Ammon's horn (tissue), 1 donor: ENCODE measurements around the gene HRK.

Experiments
- DNase-seq: peaks from one replicate; pipeline ENCODE4 v3.0.0-alpha.2; 2016; ENCODE audit warnings: low spot score

Gene HRK

DNA sequence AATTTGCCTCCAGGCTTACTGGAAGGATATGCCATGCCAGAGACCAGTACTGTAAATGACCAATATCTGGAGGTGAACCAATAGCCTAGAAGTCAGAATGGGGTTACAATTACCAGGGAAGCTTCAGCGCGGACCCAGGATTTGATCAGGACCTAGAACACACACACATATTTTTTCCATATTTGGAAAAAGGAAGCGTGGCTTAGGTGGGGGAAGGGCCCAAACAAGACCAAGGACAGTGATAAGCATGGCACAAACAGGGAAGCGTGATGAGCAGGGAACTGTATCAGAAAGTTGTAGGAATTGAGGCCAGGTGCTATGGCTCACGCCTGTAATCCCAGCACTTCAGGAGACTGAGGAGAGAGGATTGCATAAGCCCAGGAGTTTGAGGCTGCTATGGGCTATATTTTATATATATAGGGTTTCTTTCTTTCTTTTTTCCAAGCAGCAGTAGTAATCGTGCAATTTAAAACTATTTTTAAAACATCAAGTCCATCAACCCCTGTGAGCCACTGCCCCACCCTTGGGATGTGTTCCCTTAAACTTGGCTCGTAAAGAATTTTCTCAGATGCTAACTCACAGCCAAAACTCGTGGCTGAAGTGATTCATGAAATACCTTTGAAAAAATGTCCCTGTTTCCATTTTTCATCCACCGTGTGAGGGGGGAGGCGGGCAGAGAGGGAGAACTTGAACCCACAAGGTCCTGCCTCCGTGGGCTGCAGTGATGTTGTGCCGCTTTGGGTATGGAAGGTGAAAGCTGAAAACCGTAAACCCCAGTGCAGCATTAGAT is 16.7 kb downstream of the HRK start:
- DNase-seq = no peak

DNA sequence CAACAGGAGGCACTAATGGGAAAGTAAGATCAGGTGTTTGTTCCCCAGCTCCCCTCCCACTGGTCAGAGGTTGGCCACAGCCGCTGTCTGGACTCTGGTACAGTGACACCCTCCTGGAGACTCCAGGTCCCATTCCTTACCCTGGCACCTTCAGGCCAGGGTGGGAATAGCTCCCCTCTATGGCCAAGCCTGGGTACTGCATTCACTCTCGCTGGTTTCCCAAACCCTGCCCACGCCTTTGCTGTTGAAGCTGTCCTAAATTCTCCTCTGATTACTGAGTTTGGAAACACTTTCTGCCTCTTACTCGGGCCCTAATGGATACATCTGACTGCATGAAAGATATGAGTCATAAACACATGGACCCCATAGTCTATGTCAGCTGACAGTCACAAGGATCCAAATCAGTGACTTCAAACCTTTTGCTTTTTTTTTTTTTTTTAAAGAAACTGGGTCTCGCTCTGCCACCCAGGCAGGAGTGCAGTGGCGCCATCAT is 17.9 kb downstream of the HRK start:
- no peak for DNase-seq

DNA sequence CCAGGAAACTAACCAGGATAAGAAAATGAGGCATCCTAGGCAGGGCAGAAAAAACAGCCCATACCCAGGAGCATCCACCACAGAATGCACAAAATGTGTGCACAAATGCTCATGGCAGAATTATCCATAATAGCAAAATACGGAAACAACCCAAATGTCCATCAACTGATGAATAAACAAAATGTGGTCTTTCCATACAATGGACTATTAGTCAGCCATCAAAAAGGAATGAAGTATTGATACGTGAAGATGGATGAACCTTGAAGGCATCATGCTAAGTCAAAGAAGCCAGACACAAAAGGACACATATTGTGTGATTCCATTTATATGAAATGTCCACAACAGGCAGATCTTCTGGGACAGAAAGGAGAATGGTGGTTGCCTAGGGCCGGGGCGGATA is 19.1 kb downstream of the HRK start:
- DNase-seq = no peak

DNA sequence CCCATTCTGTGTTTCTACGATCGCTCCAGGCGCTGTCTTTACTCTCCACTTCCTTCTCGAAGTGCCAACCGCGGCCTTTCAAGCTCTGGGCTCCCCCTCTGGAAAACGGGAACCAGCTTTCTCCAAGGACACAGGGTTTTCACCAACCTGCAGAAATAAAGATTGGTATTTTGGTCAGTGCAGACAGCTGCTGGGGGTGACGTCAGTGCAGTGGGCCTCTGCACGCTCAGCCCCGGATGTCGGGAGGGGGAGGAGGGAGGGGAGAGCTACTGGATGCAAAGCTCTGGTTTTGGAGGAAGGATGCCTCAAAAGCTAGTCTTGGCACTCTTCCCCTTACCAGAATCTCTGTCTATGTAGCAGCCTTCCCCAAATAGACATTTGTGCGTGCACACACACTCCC is 19.9 kb downstream of the HRK start:
- peak; percentile 79 for DNase-seq

DNA sequence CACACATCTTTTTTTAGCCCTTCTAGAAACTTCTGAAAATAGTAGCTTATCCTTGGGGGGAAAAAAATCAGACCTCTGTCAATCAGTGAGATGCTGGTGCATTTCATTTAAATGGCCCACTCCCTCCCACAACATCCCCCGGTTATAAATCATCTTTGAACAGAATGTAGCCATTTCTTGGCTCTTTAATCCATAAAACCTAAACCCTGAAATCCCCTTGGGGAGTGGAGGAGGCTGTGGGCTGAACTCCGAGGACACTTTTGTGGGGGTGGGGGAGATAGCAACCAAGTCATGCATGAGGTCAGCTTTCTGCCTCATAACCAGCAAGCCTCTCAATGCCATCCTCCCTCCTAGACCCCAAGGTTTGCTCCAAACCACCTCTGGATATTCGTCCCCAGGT is 21.0 kb downstream of the HRK start:
- no peak for DNase-seq

DNA sequence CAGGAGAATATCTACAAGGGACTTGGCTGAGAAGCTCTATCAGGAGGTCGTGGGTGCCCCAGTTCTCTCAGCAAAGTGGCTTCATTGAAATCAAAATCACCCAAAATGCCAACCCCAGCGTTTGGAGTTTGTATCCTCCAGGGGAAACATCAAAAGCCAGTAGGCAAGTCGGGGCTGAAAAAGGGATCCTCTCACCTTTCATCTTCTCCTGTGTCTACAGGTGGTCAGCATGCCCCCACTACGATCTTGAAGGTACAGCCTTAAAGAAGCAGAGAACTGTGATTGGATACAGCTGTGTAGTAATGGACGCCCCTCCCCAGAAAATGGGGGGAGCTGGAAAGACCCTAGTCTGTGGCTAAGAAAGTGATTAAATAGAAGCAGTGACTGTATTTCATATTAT is 22.2 kb downstream of the HRK start:
- no peak for DNase-seq

DNA sequence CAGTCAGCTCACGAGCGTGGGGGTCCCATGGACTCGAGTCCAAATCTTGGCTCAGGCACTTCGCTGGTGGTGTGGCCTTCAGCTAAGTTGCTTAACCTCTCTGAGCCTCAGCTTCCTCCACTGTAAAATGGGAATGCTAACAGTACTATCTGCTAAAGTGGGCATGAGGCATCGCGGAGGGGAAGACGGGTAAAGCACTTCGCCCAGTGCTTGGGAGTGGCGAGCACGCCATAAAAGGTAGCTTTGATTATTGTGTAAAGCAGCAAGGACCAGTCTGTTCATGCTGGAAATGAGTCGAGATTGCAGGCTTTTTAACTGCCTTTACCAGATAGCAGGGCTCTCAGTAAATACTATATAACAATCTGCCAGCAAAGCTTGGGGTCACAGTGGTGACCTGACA is 24.5 kb downstream of the HRK start:
- no peak for DNase-seq

DNA sequence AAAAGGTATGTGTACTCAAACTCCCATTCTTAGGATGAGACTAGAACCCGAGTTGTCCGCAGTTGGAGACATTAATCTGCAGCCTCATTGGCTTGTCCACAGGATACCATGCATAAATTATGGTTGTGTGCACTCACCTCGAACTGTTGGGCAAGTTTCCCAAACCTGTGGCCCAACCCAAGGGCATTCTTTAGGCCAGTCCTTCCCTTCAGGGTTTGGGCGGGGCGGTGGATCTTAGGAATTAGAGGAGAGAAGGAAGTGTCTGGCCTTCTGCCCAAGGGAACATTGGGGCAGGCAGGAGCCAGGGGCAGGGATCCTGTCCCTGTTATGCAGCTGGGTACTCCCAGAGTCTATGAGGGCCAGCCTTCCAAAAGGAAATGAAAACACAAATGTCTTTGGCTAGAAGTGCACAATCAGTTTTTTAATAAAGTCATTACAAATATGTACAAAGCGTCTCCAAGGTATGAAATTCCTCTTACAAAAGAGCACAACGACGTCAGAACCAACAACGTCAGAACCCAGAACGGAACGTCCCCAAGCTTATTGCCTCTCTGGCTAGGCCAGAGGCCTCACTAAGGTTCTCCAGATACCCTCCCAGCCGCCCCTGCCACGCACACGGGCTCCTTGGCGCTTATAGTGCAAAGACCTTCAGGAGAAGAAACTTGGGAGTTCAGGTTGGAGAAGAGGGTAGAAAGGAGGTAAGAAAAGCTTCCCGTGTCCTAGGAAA is 25.3 kb downstream of the HRK start:
- DNase-seq = no peak

DNA sequence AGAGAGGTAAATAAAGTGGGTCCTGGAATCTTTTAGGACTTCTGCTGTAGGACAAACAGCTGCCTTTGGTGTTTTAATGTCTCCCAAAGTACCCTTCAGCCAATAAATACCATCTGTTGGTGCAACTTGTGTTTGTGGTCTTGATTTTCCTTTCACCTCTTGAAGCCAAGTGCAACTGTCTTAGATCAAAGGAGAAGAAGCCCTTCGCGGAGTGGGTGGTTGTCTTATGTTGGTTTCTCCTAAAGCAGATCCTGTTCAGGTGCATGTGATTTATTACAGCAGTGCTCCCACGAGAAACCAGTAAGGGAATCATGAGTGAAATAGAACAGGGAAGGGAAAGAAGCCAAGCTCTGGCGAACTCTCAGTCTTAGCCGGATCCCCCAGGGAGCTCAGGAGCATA is 27.7 kb downstream of the HRK start:
- no peak for DNase-seq

DNA sequence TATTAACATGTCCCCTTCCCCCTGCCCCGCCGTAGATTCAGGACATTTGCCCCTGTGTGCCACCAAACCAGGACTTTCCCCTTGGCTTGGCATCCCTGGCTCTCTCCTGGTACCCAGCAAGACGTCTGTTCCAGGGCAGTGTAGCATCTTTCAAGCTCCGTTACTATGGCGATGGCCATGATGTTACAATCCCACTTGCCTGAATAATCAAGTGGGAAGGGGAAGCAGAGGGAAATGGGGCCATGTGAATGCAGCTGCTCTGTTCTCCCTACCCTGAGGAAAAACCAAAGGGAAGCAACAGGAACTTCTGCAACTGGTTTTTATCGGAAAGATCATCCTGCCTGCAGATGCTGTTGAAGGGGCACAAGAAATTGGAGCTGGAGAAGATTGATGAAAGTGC is 28.9 kb downstream of the HRK start:
- no peak for DNase-seq

DNA sequence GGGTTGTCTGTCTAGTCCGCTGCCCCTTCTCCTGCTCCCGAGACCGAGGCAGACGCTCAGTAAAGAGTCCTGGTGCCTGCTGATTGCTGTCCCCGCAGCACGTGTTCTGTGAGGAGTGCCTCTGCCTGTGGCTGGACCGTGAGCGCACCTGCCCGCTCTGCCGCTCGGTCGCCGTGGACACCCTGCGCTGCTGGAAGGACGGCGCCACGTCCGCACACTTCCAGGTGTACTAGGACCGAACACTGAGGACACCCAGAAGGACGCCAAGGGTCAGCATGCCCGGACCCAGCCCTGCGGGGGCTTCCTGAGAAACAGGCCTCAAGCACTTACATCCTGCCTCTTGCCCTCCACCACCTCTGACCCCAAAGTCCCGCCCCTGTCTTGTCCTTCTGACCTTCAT is 32.0 kb downstream of the HRK start:
- no peak for DNase-seq

DNA sequence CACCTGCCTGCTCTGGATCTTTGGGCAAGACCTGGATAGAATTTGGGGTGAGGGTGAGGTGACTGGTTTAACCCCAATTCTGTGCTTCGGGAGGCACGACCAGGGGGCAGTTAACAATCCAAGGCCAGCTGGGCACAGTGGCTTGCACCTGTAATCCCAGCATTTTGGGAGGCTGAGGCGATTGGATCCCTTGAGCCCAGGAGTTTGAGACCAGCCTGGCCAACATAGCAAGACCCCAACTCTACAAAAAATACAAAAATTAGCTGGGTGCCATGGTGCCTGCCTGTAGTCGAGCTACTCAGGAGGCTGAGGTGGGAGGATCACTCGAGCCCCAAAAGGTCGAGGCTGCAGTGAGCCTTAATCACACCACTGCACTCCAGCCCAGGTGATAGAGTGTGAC is 38.2 kb downstream of the HRK start:
- DNase-seq = no peak

DNA sequence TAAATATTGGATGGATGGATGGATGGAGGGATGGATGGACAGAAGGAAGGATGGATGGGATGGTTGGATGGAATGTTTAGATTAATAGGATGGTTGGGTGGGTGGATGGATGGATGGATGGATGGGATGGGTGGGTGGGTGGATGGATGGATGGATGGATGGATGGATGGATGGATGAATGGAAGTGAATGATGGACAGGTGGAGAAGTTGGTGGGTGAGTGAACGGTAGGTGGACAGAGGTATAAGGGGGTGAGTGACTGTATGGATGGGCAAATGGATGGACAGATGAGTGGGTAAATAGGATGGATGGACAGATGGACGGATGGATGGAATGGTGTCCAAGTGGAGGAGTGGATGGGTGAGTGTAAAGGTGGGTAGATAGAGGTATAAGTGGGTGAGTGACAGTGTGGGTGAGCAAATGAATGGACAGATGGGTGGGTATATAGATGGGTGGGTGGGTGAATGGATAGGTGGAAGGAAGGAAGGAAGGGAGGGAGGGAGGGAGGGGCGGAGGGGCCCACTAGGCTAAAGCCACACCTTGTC is 41.9 kb downstream of the HRK start:
- DNase-seq = no peak

DNA sequence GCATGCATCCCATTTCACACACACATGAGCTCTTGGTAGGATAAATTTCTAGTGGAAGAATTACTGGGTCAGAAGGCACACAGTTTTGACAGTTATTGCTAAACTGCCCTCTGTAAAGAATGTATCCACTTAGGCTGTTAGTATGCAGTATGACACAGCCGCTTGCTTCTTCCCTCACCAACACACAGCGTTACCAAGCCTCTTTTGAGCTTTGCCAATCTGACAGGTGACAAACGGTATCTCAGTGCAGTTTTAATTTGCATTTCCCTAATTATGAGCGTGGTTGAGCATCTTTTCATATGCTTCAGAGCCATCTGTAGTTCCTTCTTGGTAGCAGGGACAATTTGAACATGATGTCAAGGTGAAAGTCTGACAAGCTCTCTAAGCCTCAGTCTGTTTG is 42.9 kb downstream of the HRK start:
- no peak for DNase-seq

DNA sequence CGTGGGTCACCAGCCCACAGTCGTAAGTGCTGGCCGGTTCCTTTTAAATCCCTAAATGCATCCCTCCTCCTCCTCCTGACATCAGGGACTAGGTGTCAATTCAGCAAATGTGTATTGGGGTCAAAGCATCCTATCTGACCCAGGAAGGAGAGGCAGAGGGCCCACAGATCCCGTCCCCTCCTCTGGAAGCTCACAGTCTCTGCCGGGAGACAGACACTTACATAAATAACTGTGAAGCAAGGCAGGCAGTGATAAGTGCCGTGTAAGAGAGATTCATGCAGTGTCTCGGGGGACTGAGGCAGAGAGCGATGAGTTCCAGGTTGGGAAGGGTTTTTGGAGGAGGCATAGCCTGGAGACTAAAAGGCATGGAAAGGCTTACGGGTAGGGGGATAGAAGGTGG is 44.1 kb downstream of the HRK start:
- no peak for DNase-seq

DNA sequence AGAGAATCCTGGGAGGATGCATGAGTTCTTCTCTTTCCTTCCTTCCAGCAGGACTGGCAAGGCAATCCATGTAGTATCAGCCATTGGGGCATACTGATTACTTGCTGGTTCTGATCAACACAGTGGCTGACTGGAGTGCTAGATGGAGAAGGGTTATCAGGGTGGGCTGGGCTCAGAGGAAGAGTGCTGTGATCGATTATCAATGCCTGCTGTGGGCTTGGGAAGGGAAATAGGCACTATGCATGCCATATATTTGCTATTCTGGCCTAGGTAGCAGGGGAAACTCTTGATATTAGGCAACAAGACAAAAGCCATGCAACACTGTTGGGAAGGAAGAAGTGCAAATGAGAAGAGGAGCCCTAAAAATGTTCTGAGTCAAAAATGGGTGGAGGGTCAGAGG is 45.8 kb downstream of the HRK start:
- no peak for DNase-seq

DNA sequence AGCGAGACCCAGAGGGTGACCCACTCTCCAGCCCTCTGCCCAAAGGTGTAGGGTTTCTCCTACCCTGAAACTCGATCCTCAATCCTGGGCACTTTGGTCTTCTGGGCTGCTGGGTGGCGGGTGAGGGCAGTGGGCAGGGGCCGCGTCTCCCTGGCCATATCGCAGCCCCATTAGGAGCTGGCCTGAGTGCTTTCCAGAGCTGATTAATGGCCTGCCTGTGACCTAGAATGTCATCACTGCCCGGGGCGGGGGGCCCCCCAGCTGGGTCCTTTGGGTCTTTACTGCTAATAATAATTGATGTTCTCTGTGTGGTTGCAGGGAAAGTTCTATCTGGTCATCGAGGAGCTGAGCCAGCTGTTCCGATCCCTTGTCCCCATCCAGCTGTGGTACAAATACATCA is 47.8 kb downstream of the HRK start:
- DNase-seq = no peak

DNA sequence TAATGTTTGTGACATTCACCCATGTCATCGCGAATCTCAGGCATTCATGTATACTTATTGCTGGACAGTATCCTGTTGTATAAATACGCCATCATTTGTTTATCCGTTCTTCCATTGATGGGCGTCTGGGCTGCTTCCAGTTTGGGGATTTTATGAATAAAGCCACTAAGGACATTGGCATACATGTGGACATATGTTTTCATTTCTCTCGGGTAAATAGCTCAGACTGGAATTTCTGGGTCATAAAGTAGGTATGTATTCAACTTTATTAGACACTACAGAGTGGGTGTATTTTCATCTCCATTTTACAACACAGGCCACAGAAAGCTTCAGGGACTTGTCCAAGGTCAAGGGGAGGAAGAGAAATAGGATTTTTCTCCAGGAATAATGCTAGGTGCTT is 48.9 kb downstream of the HRK start:
- no peak for DNase-seq

DNA sequence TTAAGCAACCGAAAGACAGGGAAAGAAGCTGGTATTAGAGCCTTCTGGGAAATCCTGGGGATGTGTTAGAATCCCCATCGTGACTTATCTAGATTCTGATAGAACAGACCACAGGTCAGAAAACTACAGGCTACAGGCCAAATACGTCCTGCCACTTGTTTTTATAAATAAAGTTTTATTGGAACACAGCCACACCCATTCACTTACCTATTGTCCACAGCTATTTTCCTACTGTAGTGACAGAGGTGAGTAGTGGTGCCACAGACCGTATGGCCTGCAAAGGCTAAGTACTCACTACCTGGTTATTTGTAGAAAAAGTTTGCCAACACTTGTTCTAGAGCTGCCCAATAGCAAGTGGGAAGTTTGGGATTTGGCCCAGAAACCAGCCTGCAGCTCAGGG is 53.8 kb downstream of the HRK start:
- no peak for DNase-seq

DNA sequence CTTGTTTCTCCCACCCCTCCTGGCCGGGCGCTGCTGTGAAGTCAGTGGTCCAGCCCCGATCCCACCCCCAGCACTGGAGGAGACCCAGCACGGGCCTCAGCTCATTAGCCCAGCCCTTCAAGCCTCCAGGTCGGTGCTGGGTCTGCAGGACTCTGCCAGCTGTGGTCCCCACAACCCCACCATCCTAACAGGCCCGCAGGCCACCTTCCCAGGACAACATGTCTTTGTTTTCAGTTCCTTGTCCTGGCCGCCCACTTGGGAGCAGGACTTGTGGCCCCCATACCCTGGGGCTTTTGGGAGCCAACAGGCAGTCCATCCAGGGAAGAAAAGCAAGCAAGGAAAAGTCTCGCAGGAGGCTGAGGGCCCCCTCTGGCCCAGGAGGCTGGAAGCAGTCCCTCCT is 60.0 kb downstream of the HRK start:
- no peak for DNase-seq

DNA sequence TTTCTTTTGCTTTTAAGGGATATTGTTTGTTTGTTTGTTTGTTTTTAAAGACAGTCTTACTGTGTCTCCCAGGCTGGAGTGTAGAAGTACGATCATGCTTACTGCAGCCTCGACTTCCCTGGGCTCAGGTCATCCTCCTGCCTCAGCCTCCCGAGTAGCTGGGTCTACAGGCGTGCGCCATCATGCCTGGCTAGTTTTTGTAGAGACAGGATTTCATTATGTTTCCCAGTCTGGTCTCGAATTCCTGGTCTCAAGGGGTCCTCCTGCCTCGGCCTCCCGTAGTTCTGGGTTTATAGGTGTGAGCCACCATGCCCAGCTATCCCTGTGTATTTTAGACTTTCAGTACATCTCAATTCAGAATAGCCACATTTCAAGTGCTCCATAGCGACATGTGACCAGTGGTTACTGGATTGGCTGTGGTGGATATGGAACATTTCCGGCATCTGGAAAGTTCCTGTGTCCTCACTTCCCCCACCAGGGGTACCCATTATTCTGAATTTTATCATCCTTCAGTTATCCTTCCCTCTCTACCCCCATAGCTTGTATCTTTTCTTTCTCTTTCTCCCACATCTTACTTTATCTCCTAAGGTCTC is 61.1 kb downstream of the HRK start:
- no peak for DNase-seq

DNA sequence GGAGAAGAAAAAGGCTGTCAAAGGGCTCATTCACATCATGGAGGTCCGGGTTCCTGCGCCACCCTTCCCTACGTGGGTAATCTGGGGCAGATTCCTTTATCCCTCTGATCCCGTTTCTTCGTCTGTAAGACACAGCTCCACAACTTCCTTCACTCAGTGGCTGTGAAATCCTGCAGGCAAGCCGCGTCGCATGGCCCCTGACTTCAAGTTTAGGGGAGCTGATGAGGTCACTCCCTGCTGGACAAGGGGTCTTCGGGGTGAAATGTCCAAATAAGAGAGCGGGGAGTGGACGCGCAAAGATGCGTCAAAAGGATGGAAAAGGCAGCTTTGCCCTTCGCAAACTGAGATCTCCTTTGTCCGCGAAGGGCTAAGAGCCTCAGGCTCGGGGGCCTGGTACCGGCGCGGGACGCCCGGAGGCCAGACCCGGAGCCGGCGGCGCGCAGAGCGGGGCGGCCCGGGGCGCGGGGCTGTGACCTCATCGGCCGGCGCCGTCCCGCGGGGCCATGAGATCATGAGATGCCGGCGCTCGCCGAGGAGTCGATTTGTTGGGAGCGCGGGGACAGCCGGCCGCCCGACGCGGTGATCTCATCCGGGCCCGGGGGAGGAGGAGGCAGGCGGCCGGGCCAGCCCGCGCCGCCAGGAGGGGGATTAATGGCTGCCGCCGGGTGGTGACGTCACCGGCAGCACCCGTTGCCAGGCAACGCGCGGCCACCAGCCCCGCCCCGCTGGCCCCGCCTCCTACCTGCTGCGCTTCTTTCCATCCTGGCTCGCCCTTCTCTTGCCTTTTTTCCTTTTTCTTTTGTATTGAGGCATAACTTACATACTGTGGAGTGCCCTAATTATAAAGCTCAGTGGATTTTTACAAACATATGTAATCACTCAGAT is 62.1 kb downstream of the HRK start:
- peak; percentile 95 for DNase-seq
